HepG2 (cell line): ENCODE data around the gene WDR37. TPM values are rescaled to one million over a fixed set of nuclear protein-coding genes. Genes with fewer than 3 reads are reported as not detected.

ENCODE experiments used
- ATAC-seq: fragments of 200-7000 bp; cut with Tn5 transposase; 3 replicates; pipeline ENCODE4 v1.9.1; 2020; ENCODE audit warnings: mild to moderate bottlenecking, moderate library complexity
- BruUV-seq: library from RNA; stranded (reverse); fragments of 400-500 nt; replicated peaks from 2 replicates; lab custom pipeline; 2021; lab: Mats Ljungman, UMichigan
- CTCF ChIA-PET: fragments of 300-600 bp; formaldehyde crosslinking; extraction: SDS; loops from one replicate; lab custom pipeline; 2021; ENCODE audit warnings: low total read pairs, inconsistent platforms, low intra/inter-chr PET ratio; lab: Yijun Ruan, JAX
- POLR2A ChIA-PET: fragments of 350-600 bp; sonication (Branson Sonifier 250); formaldehyde crosslinking; loops from one replicate; lab custom pipeline; 2020; ENCODE audit warnings: antibody characterized with exemption, inconsistent platforms; lab: Yijun Ruan, JAX
- DNase-seq: peaks from one replicate; pipeline ENCODE4 v3.0.0-alpha.2; 2015; ENCODE audit warnings: low spot score
- FAIRE-seq: peaks from 3 replicates; lab custom pipeline; 2011; peaks lifted over from hg19 to GRCh38; lab: Jason Lieb, UNC
- H2AFZ ChIP-seq: one replicate; pipeline ENCODE4 v1.6.1; 2011; ENCODE audit warnings: low read length, inconsistent platforms
- H3K27ac ChIP-seq: fragments of 300-600 bp; 3 replicates; pipeline ENCODE4 v1.8.0; 2011; ENCODE audit warnings: mixed run types, mild to moderate bottlenecking, mixed read lengths, low read length, inconsistent platforms; ENCODE audit not compliant: insufficient read depth; ENCODE audit errors: extremely low read length
- H3K27me3 ChIP-seq, 2 experiments: fragments of 200-600 bp in 1 of 2; 2 replicates in 1 of 2; 3 replicates in 1 of 2; pipeline versions ENCODE4 v1.6.0 to v1.8.0; 2011; ENCODE audit warnings: low read length in 2 of 2, mild to moderate bottlenecking in 2 of 2, moderate library complexity in 2 of 2, inconsistent platforms in 1 of 2; ENCODE audit not compliant: insufficient read depth in 2 of 2, control insufficient read depth in 1 of 2
- H3K36me3 ChIP-seq, 2 experiments: fragments of 200-600 bp in 1 of 2; replicated peaks in 1 of 2; 2 replicates in 1 of 2; 3 replicates in 1 of 2; pipeline versions ENCODE4 v1.5.1 to v1.8.0; 2011; ENCODE audit warnings: low read length in 2 of 2, inconsistent platforms in 1 of 2; ENCODE audit not compliant: insufficient read depth in 2 of 2, control insufficient read depth in 1 of 2
- H3K4me1 ChIP-seq: 2 replicates; pipeline ENCODE4 v1.5.1; 2012; ENCODE audit warnings: low read length, inconsistent platforms; ENCODE audit not compliant: insufficient read depth
- H3K4me2 ChIP-seq: 2 replicates; pipeline ENCODE4 v1.6.0; 2011; ENCODE audit warnings: low read depth, low read length, inconsistent platforms
- H3K4me3 ChIP-seq, 3 experiments: fragments of 200-600 bp in 1 of 3; sonication (generic), shearing (Covaris generic) in 1 of 3; replicated peaks in 1 of 3; 2 replicates each; pipeline ENCODE4 v1.5.1; 2011 to 2016; ENCODE audit warnings: low read length in 3 of 3, inconsistent platforms in 2 of 3, low read depth in 2 of 3, mild to moderate bottlenecking in 2 of 3, control low read depth in 1 of 3, mixed read lengths in 1 of 3; ENCODE audit not compliant: insufficient read depth in 1 of 3
- H3K79me2 ChIP-seq: one replicate; pipeline ENCODE4 v1.6.1; 2011; ENCODE audit warnings: low read length, inconsistent platforms; ENCODE audit not compliant: insufficient read depth
- H3K9ac ChIP-seq: 2 replicates; pipeline ENCODE4 v1.6.0; 2011; ENCODE audit warnings: mild to moderate bottlenecking, low read depth, low read length, inconsistent platforms; ENCODE audit not compliant: insufficient read depth
- H3K9me3 ChIP-seq: 2 replicates; pipeline ENCODE4 v1.5.1; 2012; ENCODE audit warnings: mild to moderate bottlenecking, low read length
- H4K20me1 ChIP-seq: 2 replicates; pipeline ENCODE4 v1.6.0; 2011; ENCODE audit warnings: inconsistent platforms, mild to moderate bottlenecking, low read length, moderate library complexity; ENCODE audit not compliant: insufficient read depth
- CCDC6 ChIP-seq: sonication (generic); formaldehyde crosslinking; IDR thresholded peaks from 2 replicates; pipeline ENCODE4 v1.8.1; 2022; ENCODE audit warnings: mild to moderate bottlenecking, missing genetic modification reagents, moderate library complexity
- KDM1A ChIP-seq: IDR thresholded peaks from 2 replicates; pipeline ENCODE4 v1.6.1; 2016; ENCODE audit warnings: missing compliant biosample characterization
- MAFF ChIP-seq: IDR thresholded peaks from 2 replicates; pipeline ENCODE4 v1.6.1; 2011; ENCODE audit warnings: low read depth, low read length, improper control_type of control experiment
- MBNL3 ChIP-seq: fragments of 250-450 bp; sonication (Bioruptor Pico); conservative IDR thresholded peaks from 2 replicates; pipeline ENCODE4 v1.8.0; 2022; ENCODE audit warnings: mild to moderate bottlenecking, inconsistent platforms
- NBN ChIP-seq: fragments of 450-650 bp; conservative IDR thresholded peaks from 2 replicates; pipeline ENCODE4 v1.6.1; 2017
- POGK ChIP-seq: sonication (generic); formaldehyde crosslinking; conservative IDR thresholded peaks from 2 replicates; pipeline ENCODE4 v1.8.0; 2022; ENCODE audit warnings: mild to moderate bottlenecking, moderate library complexity, missing genetic modification reagents
- RFX3 ChIP-seq: IDR thresholded peaks from 2 replicates; pipeline ENCODE4 v1.6.1; 2016; ENCODE audit warnings: missing biosample characterization, missing genetic modification reagents
- SALL2 ChIP-seq: sonication (generic); formaldehyde crosslinking; IDR thresholded peaks from 2 replicates; pipeline ENCODE4 v1.8.1; 2023; ENCODE audit warnings: mild to moderate bottlenecking, missing genetic modification reagents, inconsistent platforms
- SRY ChIP-seq: sonication (generic); formaldehyde crosslinking; IDR thresholded peaks from 2 replicates; pipeline ENCODE4 v1.8.0; 2022; ENCODE audit warnings: mild to moderate bottlenecking, missing genetic modification reagents
- TCF7 ChIP-seq: sonication (generic); IDR thresholded peaks from 2 replicates; pipeline ENCODE4 v1.6.1; 2016; ENCODE audit warnings: antibody characterized with exemption, low read depth
- ZBTB21 ChIP-seq: sonication (generic); formaldehyde crosslinking; IDR thresholded peaks from 2 replicates; pipeline ENCODE4 v1.4.0; 2020; ENCODE audit warnings: missing genetic modification reagents
- ZBTB7A ChIP-seq: sonication (generic); formaldehyde crosslinking; IDR thresholded peaks from 2 replicates; pipeline ENCODE4 v1.8.0; 2022; ENCODE audit warnings: mild to moderate bottlenecking, missing genetic modification reagents
- ZNF136 ChIP-seq: sonication (generic); formaldehyde crosslinking; IDR thresholded peaks from 2 replicates; pipeline ENCODE4 v1.8.1; 2022; ENCODE audit warnings: low read depth, mild to moderate bottlenecking, moderate library complexity, missing genetic modification reagents
- ZNF790 ChIP-seq: sonication (generic); formaldehyde crosslinking; IDR thresholded peaks from 2 replicates; pipeline ENCODE4 v1.8.0; 2022; ENCODE audit warnings: missing genetic modification reagents, mild to moderate bottlenecking, borderline replicate concordance
- ZZZ3 ChIP-seq: sonication (generic); formaldehyde crosslinking; IDR thresholded peaks from 2 replicates; pipeline ENCODE4 v1.4.0; 2020; ENCODE audit warnings: missing genetic modification reagents, mild to moderate bottlenecking, borderline replicate concordance
- WGBS: methylation state at CpG from one replicate; pipeline ENCODE4 v1.1.6; 2017; ENCODE audit warnings: low lambda C conversion rate; 5-methylcytosine and 5-hydroxymethylcytosine counted together
- in situ Hi-C: cut with HindIII; loops from 2 replicates; pipeline ENCODE4 v1.10.0; 2017; ENCODE audit warnings: low pct_unique_long_range_greater_than_20kb; ENCODE audit not compliant: extremely low pct_ligation_motif_present
- intact Hi-C: fragments of 100-400 bp; cut with micrococcal nuclease; formaldehyde crosslinking; loops from one replicate; pipeline ENCODE4 v1.10.0; 2022; ENCODE audit not compliant: unreplicated experiment
- polyA plus RNA-seq, 8 experiments: library from polyadenylated mRNA; depleted of rRNA in 3 of 8; stranded (reverse) in 7 of 8; unstranded in 1 of 8; fragments of >200 nt; fragmentation: Illumina TruSeq in 4 of 8; extraction: Trizol in 4 of 8; gene quantifications; 2 replicates each; pipeline versions ENCODE4 v1.2.1 to v1.2.3, GENCODE V29; 2011 to 2016; ENCODE audit warnings: low read depth in 4 of 8, missing spikeins in 1 of 8, mixed read lengths in 1 of 8; ENCODE audit not compliant: insufficient read depth in 1 of 8
- total RNA-seq, 5 experiments: library from RNA; depleted of rRNA; stranded (reverse); fragments of >200 nt; fragmentation: Illumina TruSeq; extraction: Trizol; gene quantifications; 2 replicates each; pipeline ENCODE4 v1.2.3, GENCODE V29; 2016; ENCODE audit warnings: low read depth in 1 of 5
- TF ChIP-seq, protein P1 (sequence below): sonication (generic); formaldehyde crosslinking; IDR thresholded peaks from 2 replicates; pipeline ENCODE4 v1.8.0; 2022; ENCODE audit warnings: mild to moderate bottlenecking, missing genetic modification reagents; ENCODE audit not compliant: insufficient replicate concordance
- TF ChIP-seq, protein P2 (sequence below), 2 experiments: sonication (generic) in 1 of 2; formaldehyde crosslinking in 1 of 2; IDR thresholded peaks; 2 replicates each; pipeline versions ENCODE4 v1.5.1 to v1.6.1; 2011 to 2020; ENCODE audit warnings: borderline replicate concordance in 1 of 2, low read depth in 1 of 2, low read length in 1 of 2, mild to moderate bottlenecking in 1 of 2, missing genetic modification reagents in 1 of 2, moderate library complexity in 1 of 2
- TF ChIP-seq, protein P3 (sequence below): sonication (generic); formaldehyde crosslinking; IDR thresholded peaks from 2 replicates; pipeline ENCODE4 v1.4.0; 2020; ENCODE audit warnings: missing genetic modification reagents

WDR37 gene
- total and polyA plus RNA-seq, 2 of the 13 experiments (the other 11 are each of a cell fraction or from before 2014, with no cell fraction given) = 5.9 to 7.5 TPM

- intact Hi-C loops = loop anchor here (2.0 to 5.0 kb wide), 2 partner anchors 62 to 119 kb away; partner anchors contain the start of genes GTPBP4 and LARP4B
- BruUV-seq = no TSS peak
- H3K79me2 ChIP-seq = peaks cover 80% of the 10 kb centered on the region
- no peaks in the 10 kb centered on the region; a peak in 1 of 5 replicates for H3K27me3 ChIP-seq
- 0% methylated on average over 27 of the region's 34 CpGs for WGBS
- POLR2A ChIA-PET = interaction anchor here (0.9 to 1.9 kb wide), 21 partner anchors 8 to 232 kb away, joined by 3 to 15 read pairs (median 5); partner anchors contain the start of genes GTPBP4 and LARP4B
- FAIRE-seq (no peak), ATAC-seq (no peak), DNase-seq (peak; percentile 20)
- CTCF ChIA-PET = no interaction called here
- peak overlapping the region; percentile 96 for H3K27ac ChIP-seq
- H3K4me2 ChIP-seq = peak overlapping the region; percentile 85
- no peak overlapping the region for H2AFZ ChIP-seq
- H3K4me1 ChIP-seq = peaks cover 59% of the 10 kb centered on the region
- H3K4me3 ChIP-seq = peak overlapping the region; percentile 80 to 98 (median 93)
- H3K9ac ChIP-seq = peak overlapping the region; percentile 94
- H3K9me3 ChIP-seq = no peaks in the 10 kb centered on the region
- H3K36me3 ChIP-seq = peaks cover 3 to 23% of the 10 kb centered on the region in 2 experiments; a peak in 3 of 5 replicates
- H4K20me1 ChIP-seq = peaks cover 38% of the 10 kb centered on the region
- in situ Hi-C loops = no loop called here
- no peak for TF ChIP-seq ZBTB7A (CRISPR knock-in tag)
- TF ChIP-seq NBN = no peak
- no peak for TF ChIP-seq SALL2 (CRISPR knock-in tag)
- TF ChIP-seq, protein P1, sequence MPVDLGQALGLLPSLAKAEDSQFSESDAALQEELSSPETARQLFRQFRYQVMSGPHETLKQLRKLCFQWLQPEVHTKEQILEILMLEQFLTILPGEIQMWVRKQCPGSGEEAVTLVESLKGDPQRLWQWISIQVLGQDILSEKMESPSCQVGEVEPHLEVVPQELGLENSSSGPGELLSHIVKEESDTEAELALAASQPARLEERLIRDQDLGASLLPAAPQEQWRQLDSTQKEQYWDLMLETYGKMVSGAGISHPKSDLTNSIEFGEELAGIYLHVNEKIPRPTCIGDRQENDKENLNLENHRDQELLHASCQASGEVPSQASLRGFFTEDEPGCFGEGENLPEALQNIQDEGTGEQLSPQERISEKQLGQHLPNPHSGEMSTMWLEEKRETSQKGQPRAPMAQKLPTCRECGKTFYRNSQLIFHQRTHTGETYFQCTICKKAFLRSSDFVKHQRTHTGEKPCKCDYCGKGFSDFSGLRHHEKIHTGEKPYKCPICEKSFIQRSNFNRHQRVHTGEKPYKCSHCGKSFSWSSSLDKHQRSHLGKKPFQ (CRISPR knock-in tag) = no peak
- no peak for TF ChIP-seq POGK
- TF ChIP-seq CCDC6 = no peak; the same call in 1 of the 2 replicates
- no peak for TF ChIP-seq ZNF136 (CRISPR knock-in tag)
- TF ChIP-seq, protein P2, sequence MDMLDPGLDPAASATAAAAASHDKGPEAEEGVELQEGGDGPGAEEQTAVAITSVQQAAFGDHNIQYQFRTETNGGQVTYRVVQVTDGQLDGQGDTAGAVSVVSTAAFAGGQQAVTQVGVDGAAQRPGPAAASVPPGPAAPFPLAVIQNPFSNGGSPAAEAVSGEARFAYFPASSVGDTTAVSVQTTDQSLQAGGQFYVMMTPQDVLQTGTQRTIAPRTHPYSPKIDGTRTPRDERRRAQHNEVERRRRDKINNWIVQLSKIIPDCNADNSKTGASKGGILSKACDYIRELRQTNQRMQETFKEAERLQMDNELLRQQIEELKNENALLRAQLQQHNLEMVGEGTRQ (IDR thresholded peaks at IDR 0.05; ENCODE audit: low read depth, low read length) = no peak
- TF ChIP-seq, protein P2 (CRISPR knock-in tag; IDR thresholded peaks at IDR 0.05; ENCODE audit: borderline replicate concordance) = 0 out of 2 replicates have a peak, but pooled peaks have one; percentile 10
- TF ChIP-seq ZNF790 (CRISPR knock-in tag) = no peak
- no peak for TF ChIP-seq MAFF
- no peak for TF ChIP-seq ZBTB21 (CRISPR knock-in tag)
- TF ChIP-seq, protein P3, sequence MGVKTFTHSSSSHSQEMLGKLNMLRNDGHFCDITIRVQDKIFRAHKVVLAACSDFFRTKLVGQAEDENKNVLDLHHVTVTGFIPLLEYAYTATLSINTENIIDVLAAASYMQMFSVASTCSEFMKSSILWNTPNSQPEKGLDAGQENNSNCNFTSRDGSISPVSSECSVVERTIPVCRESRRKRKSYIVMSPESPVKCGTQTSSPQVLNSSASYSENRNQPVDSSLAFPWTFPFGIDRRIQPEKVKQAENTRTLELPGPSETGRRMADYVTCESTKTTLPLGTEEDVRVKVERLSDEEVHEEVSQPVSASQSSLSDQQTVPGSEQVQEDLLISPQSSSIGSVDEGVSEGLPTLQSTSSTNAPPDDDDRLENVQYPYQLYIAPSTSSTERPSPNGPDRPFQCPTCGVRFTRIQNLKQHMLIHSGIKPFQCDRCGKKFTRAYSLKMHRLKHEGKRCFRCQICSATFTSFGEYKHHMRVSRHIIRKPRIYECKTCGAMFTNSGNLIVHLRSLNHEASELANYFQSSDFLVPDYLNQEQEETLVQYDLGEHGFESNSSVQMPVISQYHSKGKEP = no peak
- no peak for TF ChIP-seq KDM1A (CRISPR knock-in tag)
- no peak for TF ChIP-seq SRY (CRISPR knock-in tag)
- TF ChIP-seq MBNL3 (CRISPR knock-in tag) = no peak
- TF ChIP-seq RFX3 (CRISPR knock-in tag) = no peak
- no peak for TF ChIP-seq TCF7
- no peak for TF ChIP-seq ZZZ3
Measured at GRCh38 chr10:1049425-1049958, 6.7 kb upstream of the WDR37 start.
